Esophagus mucosa (tissue), 1 donor: ENCODE data around the gene USP17L13. TPM values are rescaled to one million over a fixed set of nuclear protein-coding genes. Genes with fewer than 3 reads are reported as not detected.
"Not testable (repeated sequence)": the region's sequence is repeated elsewhere in the genome, so short reads cannot be mapped to it uniquely, and the experiment has no call there.

Experiments
- ATAC-seq: fragments of 200-7000 bp; cut with Tn5 transposase; one replicate; pipeline ENCODE4 v1.9.1; 2020
- total RNA-seq: library from RNA; stranded (reverse); gene quantifications from one replicate; pipeline ENCODE4 v1.2.4, GENCODE V29; 2023
- donor health status: DM: yes; HTN: yes; CAD: no.

USP17L13 gene
- total RNA-seq: not detected

- ATAC-seq: not testable (repeated sequence)
These were observed at the start of gene USP17L13 for GRCh38 chr4:9224596-9224995. USP17L13 (plus strand) TSS chr4:9224896; CDS start chr4:9224896, 0 bp downstream.

- ATAC-seq: not testable (repeated sequence)
These were observed 14.3 kb upstream of the USP17L13 start, which contains the start of gene USP17L10 for GRCh38 chr4:9210357-9210756. USP17L10 (plus strand) TSS chr4:9210657; CDS start chr4:9210657, 0 bp downstream.

GRCh38 chr4:9214701-9215100, 10.0 kb upstream of the USP17L13 start:
- not testable (repeated sequence) for ATAC-seq

GRCh38 chr4:9215105-9215504, 9.6 kb upstream of the USP17L13 start, which contains the start of gene USP17L11:
USP17L11 (plus strand) TSS chr4:9215405; CDS start chr4:9215405, 0 bp downstream.
- not testable (repeated sequence) for ATAC-seq

- ATAC-seq: not testable (repeated sequence)
These were observed 4.8 kb upstream of the USP17L13 start, which contains the start of gene USP17L12 for GRCh38 chr4:9219852-9220251. USP17L12 (plus strand) TSS chr4:9220152; CDS start chr4:9220152, 0 bp downstream.

- ATAC-seq: not testable (repeated sequence)
These were observed 5.6 kb downstream of the USP17L13 start for GRCh38 chr4:9230249-9230648.

GRCh38 chr4:9234085-9234484, 9.4 kb downstream of the USP17L13 start, which contains the start of gene USP17L15:
USP17L15 (plus strand) TSS chr4:9234385; CDS start chr4:9234385, 0 bp downstream.
- ATAC-seq: not testable (repeated sequence)

GRCh38 chr4:9238461-9238860, 13.8 kb downstream of the USP17L13 start:
- ATAC-seq: not testable (repeated sequence)

- not testable (repeated sequence) for ATAC-seq
These were observed 18.9 kb downstream of the USP17L13 start, which contains the start of gene USP17L17 for GRCh38 chr4:9243579-9243978. USP17L17 (plus strand) TSS chr4:9243879; CDS start chr4:9243879, 0 bp downstream.

GRCh38 chr4:9247953-9248680, 23.4 kb downstream of the USP17L13 start, which contains the start of gene USP17L18:
USP17L18 (plus strand) TSS chr4:9248630; CDS start chr4:9248630, 0 bp downstream.
- not testable (repeated sequence) for ATAC-seq

GRCh38 chr4:9253078-9253477, 28.4 kb downstream of the USP17L13 start, which contains the start of gene USP17L19:
USP17L19 (plus strand) TSS chr4:9253378; CDS start chr4:9253378, 0 bp downstream.
- ATAC-seq: not testable (repeated sequence)

GRCh38 chr4:9257824-9258223, 33.1 kb downstream of the USP17L13 start, which contains the start of gene USP17L20:
USP17L20 (plus strand) TSS chr4:9258124; CDS start chr4:9258124, 0 bp downstream.
- ATAC-seq: not testable (repeated sequence)

- not testable (repeated sequence) for ATAC-seq
These were observed 37.9 kb downstream of the USP17L13 start, which contains the start of gene USP17L21 for GRCh38 chr4:9262572-9262971. USP17L21 (plus strand) TSS chr4:9262872; CDS start chr4:9262872, 0 bp downstream.

GRCh38 chr4:9267319-9267718, 42.6 kb downstream of the USP17L13 start, which contains the start of gene USP17L22:
USP17L22 (plus strand) TSS chr4:9267619; CDS start chr4:9267619, 0 bp downstream.
- ATAC-seq: not testable (repeated sequence)

- not testable (repeated sequence) for ATAC-seq
These were observed 47.0 kb downstream of the USP17L13 start for GRCh38 chr4:9271719-9272118.

Other genes with a start within 250 kb of the USP17L13 start
- gene FAM90A26, start 54.5 kb upstream of the USP17L13 start, total RNA-seq: not detected
- not detected for gene USP17L10, start 14.2 kb upstream of the USP17L13 start, total RNA-seq
- gene USP17L11, start 9.5 kb upstream of the USP17L13 start, total RNA-seq: not detected
- not detected for gene USP17L12, start 4.7 kb upstream of the USP17L13 start, total RNA-seq
- gene USP17L15, start 9.5 kb downstream of the USP17L13 start, total RNA-seq: not detected
- gene USP17L17, start 19.0 kb downstream of the USP17L13 start, total RNA-seq: not detected
- not detected for gene USP17L18, start 23.7 kb downstream of the USP17L13 start, total RNA-seq
- not detected for gene USP17L19, start 28.5 kb downstream of the USP17L13 start, total RNA-seq
- gene USP17L20, start 33.2 kb downstream of the USP17L13 start, total RNA-seq: not detected
- gene USP17L21, start 38.0 kb downstream of the USP17L13 start, total RNA-seq: not detected
- gene USP17L22, start 42.7 kb downstream of the USP17L13 start, total RNA-seq: not detected
- gene USP17L24, start 100.3 kb downstream of the USP17L13 start, total RNA-seq: not detected
- gene USP17L25, start 105.0 kb downstream of the USP17L13 start, total RNA-seq: not detected
- gene USP17L26, start 109.8 kb downstream of the USP17L13 start, total RNA-seq: not detected
- not detected for gene USP17L5, start 114.5 kb downstream of the USP17L13 start, total RNA-seq
- not detected for gene USP17L27, start 119.3 kb downstream of the USP17L13 start, total RNA-seq
- gene USP17L28, start 124.0 kb downstream of the USP17L13 start, total RNA-seq: not detected
- not detected for gene USP17L29, start 128.7 kb downstream of the USP17L13 start, total RNA-seq
- not detected for gene USP17L30, start 138.2 kb downstream of the USP17L13 start, total RNA-seq
- not detected for gene DEFB131A, start 219.5 kb downstream of the USP17L13 start, total RNA-seq